Smooth muscle cell (in vitro differentiated cells): ENCODE measurements around the gene RUNX2. TPM values are rescaled to one million over a fixed set of nuclear protein-coding genes. Genes with fewer than 3 reads are reported as not detected.

ENCODE experiments used
- DNase-seq: peaks from one replicate; lab custom pipeline; 2025; ENCODE audit not compliant: unreplicated experiment; lab: John Stamatoyannopoulos, UW
- H2AFZ ChIP-seq: fragments of 200-600 bp; sonication (generic); 2 replicates; pipeline ENCODE4 v1.6.0; 2016; ENCODE audit warnings: antibody characterized with exemption, low read depth, mild to moderate bottlenecking
- H3F3A ChIP-seq: fragments of 200-600 bp; sonication (generic); 2 replicates; pipeline ENCODE4 v1.6.0; 2017; ENCODE audit warnings: antibody characterized with exemption, low read depth
- H3K27ac ChIP-seq: fragments of 200-600 bp; sonication (generic); 2 replicates; pipeline ENCODE4 v1.5.1; 2016; ENCODE audit warnings: low read depth, mild to moderate bottlenecking
- H3K27me3 ChIP-seq: fragments of 200-600 bp; sonication (generic); 2 replicates; pipeline ENCODE4 v1.6.1; 2016; ENCODE audit warnings: low read depth, mild to moderate bottlenecking
- H3K36me3 ChIP-seq: fragments of 200-600 bp; sonication (generic); 2 replicates; pipeline ENCODE4 v1.5.1; 2016; ENCODE audit warnings: low read depth
- H3K4me1 ChIP-seq: fragments of 200-600 bp; sonication (generic); 2 replicates; pipeline ENCODE4 v1.5.1; 2016; ENCODE audit warnings: low read depth
- H3K4me2 ChIP-seq: fragments of 200-600 bp; sonication (generic); 2 replicates; pipeline ENCODE4 v1.6.0; 2016; ENCODE audit warnings: mild to moderate bottlenecking
- H3K4me3 ChIP-seq: fragments of 200-600 bp; sonication (generic); 2 replicates; pipeline ENCODE4 v1.5.1; 2016; ENCODE audit warnings: mild to moderate bottlenecking
- H3K79me2 ChIP-seq: fragments of 200-600 bp; sonication (generic); 2 replicates; pipeline ENCODE4 v1.6.0; 2016; ENCODE audit warnings: low read depth, mild to moderate bottlenecking
- H3K9ac ChIP-seq: fragments of 200-600 bp; sonication (generic); 2 replicates; pipeline ENCODE4 v1.6.0; 2016; ENCODE audit warnings: low read depth
- H3K9me3 ChIP-seq: fragments of 200-600 bp; sonication (generic); replicated peaks from 2 replicates; pipeline ENCODE4 v1.5.1; 2016; ENCODE audit warnings: low read depth
- H4K20me1 ChIP-seq: fragments of 200-600 bp; sonication (generic); 2 replicates; pipeline ENCODE4 v1.6.0; 2016; ENCODE audit warnings: low read depth
- WGBS: methylation state at CpG from one replicate; pipeline ENCODE4 v1.1.7; 2016; ENCODE audit warnings: low lambda C conversion rate; 5-methylcytosine and 5-hydroxymethylcytosine counted together
- polyA plus RNA-seq: library from polyadenylated mRNA; unstranded; fragments of >200 nt; fragmentation: Nextera tagmentation; extraction: Ambion mirVana; gene quantifications from 2 replicates; pipeline ENCODE4 v1.2.1, GENCODE V29; 2016
- total RNA-seq: library from RNA; depleted of rRNA; stranded (reverse); fragments of >200 nt; gene quantifications from 2 replicates; pipeline ENCODE4 v1.2.3, GENCODE V29; 2014
- TF ChIP-seq, protein P1 (sequence below): fragments of 200-600 bp; sonication (generic); IDR thresholded peaks from 2 replicates; pipeline ENCODE4 v1.5.1; 2017; ENCODE audit warnings: borderline replicate concordance, mild to moderate bottlenecking, antibody characterized with exemption; ENCODE audit not compliant: insufficient read depth, poor library complexity, severe bottlenecking

The RUNX2 gene
- total and polyA plus RNA-seq, 2 experiments from 2014 or later: 12.5 to 16.4 TPM

DNA sequence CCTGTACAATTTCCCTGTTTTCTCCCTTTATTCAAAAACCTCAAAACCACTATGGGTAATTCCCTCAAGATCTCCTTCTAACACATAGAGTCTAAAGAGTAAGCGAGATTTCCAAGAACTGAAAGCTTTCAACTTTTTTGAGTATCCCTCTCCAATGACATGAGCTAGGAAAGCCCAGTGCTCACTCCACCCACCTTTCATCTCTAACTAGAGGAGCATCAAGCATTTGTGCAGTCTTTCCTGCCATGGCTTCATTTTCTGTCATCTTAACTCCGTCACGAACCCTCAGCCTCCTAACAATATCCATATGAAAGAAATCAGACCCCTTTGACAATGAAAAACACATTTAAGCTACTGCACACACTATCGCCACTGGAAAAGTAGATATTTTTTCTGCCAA lies 141.5 kb downstream of the RUNX2 start:
- Histone ChIP-seq H3K9me3 (no peaks in the 10 kb centered on the region), H3K79me2 (peaks cover 7% of the 10 kb centered on the region), H3K27me3 (no peaks in the 10 kb centered on the region), H3K27ac (peak overlapping the region; percentile 14), H4K20me1 (no peaks in the 10 kb centered on the region), H3K36me3 (peaks cover 5% of the 10 kb centered on the region), H3K4me3 (no peak overlapping the region), H3K9ac (no peak overlapping the region), H3F3A (peaks cover 24% of the 10 kb centered on the region), H3K4me1 (peaks cover 10% of the 10 kb centered on the region), H2AFZ (no peak overlapping the region), H3K4me2 (no peak overlapping the region)
- DNase-seq: no peak
- WGBS: 71% methylated on average over 4 of the region's 4 CpGs
- TF ChIP-seq, protein P1, sequence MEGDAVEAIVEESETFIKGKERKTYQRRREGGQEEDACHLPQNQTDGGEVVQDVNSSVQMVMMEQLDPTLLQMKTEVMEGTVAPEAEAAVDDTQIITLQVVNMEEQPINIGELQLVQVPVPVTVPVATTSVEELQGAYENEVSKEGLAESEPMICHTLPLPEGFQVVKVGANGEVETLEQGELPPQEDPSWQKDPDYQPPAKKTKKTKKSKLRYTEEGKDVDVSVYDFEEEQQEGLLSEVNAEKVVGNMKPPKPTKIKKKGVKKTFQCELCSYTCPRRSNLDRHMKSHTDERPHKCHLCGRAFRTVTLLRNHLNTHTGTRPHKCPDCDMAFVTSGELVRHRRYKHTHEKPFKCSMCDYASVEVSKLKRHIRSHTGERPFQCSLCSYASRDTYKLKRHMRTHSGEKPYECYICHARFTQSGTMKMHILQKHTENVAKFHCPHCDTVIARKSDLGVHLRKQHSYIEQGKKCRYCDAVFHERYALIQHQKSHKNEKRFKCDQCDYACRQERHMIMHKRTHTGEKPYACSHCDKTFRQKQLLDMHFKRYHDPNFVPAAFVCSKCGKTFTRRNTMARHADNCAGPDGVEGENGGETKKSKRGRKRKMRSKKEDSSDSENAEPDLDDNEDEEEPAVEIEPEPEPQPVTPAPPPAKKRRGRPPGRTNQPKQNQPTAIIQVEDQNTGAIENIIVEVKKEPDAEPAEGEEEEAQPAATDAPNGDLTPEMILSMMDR: no peak

DNA sequence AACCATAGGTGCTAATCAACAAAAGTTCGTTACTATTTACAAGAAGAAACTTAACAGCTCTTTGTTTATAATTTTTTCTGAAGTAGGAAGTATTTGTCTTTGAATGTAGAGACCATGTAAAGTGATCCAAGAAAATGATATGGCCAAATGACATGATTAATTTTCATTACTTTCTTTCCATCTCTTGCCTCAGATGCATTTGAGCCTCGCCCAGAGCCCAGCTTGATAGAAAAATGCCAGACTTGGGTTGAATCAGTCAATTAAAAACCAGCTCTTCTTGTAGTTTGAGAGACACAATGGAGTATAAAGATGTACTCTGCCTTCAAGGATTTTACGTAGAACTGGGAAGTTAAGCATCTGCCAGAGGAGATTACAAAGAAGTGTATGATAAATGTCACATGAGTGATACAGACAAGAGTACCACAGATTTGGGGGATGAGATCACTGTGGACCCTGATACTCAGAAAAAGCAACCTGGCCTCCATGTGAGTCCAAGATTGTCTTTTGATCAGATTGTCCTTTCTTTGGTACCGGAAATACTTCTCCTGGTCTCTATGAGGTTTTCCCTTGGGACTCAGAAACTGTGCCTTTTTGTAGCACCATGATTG lies 142.1 kb downstream of the RUNX2 start:
- no peak overlapping the region for H2AFZ ChIP-seq
- no peak overlapping the region for H3K9ac ChIP-seq
- no peaks in the 10 kb centered on the region for H3K27me3 ChIP-seq
- H3F3A ChIP-seq: peaks cover 21% of the 10 kb centered on the region
- TF ChIP-seq, protein P1: no peak
- peaks cover 5% of the 10 kb centered on the region for H3K36me3 ChIP-seq
- no peaks in the 10 kb centered on the region for H3K9me3 ChIP-seq
- peaks cover 5% of the 10 kb centered on the region for H3K4me1 ChIP-seq
- DNase-seq: no peak
- peaks cover 10% of the 10 kb centered on the region for H3K79me2 ChIP-seq
- no peak overlapping the region for H3K4me3 ChIP-seq
- 89% methylated on average over 4 of the region's 4 CpGs for WGBS
- H4K20me1 ChIP-seq: no peaks in the 10 kb centered on the region
- no peak overlapping the region for H3K27ac ChIP-seq
- no peak overlapping the region for H3K4me2 ChIP-seq

DNA sequence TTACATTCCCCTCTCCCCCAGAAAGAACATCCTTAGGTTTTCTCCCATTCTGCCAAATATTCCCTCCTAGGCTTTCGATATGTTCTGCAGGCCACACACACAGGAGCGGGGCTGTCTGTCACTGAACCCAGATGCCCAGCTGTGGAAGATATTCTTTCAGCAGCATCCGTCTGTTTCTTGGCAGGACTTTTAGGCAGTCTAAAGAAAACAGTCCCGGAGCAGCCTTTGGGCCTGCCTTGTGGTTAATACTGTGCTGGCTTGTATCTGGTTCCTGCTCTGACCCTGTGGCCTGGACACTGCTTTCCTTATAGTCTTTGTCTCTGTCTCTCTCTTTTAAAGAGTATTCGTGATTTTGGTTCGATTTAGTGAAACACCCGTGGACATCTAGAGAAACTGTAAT lies 144.3 kb downstream of the RUNX2 start:
- no peaks in the 10 kb centered on the region for H4K20me1 ChIP-seq
- H3F3A ChIP-seq: peaks cover 21% of the 10 kb centered on the region
- peak overlapping the region; percentile 66 for H3K27ac ChIP-seq
- H3K4me3 ChIP-seq: no peak overlapping the region
- no peak for DNase-seq
- H3K4me1 ChIP-seq: peaks cover 5% of the 10 kb centered on the region
- no peaks in the 10 kb centered on the region for H3K27me3 ChIP-seq
- H3K4me2 ChIP-seq: peak overlapping the region; percentile 50
- WGBS: 31% methylated on average over 7 of the region's 7 CpGs
- TF ChIP-seq, protein P1: no peak
- peak overlapping the region; percentile 17 for H2AFZ ChIP-seq
- H3K9me3 ChIP-seq: no peaks in the 10 kb centered on the region
- peak overlapping the region; percentile 31 for H3K9ac ChIP-seq
- peaks cover 25% of the 10 kb centered on the region for H3K79me2 ChIP-seq
- H3K36me3 ChIP-seq: peaks cover 5% of the 10 kb centered on the region
